ENCODE results near the gene SMIM45.

SMIM45 gene

DNA sequence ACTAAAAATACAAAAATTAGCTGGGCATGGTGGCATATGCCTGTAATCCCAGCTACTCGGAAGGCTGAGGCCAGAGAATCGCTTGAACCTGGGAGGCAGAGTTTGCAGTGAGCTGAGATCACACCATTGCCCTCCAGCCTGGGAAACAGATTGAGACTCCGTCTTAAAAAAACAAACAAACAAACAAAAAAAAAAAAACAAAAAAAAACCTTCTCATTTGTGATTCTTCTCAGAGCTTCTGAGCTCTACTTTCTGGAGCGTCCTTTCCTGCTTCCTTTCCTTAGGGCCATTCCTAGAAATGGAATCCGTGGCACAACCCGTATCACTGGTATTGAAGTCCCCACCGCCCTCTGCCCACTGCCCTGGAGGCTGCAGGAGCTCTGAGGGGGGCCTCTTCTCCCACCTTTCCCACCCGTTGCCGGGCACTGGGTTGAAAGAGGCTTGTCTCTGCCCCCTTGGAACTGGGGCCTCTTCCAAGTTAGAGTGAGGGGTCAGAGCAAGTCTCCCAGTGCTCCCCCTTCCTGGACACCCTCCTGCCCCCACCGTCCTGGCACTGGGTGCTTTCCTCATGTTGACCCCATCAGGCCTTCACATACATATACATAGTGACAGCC lies 35.1 kb upstream of the SMIM45 start:
- no peak for DNase-seq (ENCODE audit: low spot score)
- Mint-ChIP-seq H3K27me3 (ENCODE audit: low read depth) (peaks cover 84% of the 10 kb centered on the region), H3K27ac (no peak overlapping the region), H3K4me3 (no peak overlapping the region), H3K4me1 (peaks cover 28% of the 10 kb centered on the region), H3K36me3 (no peaks in the 10 kb centered on the region), H3K9me3 (no peaks in the 10 kb centered on the region)
- TF ChIP-seq GTF2I (CRISPR knock-in tag; conservative IDR thresholded peaks at IDR 0.05) = no peak
- CTCF ChIA-PET = interaction anchor here (0.6 to 2.5 kb wide), 4 partner anchors 9 to 220 kb away, joined by 4 to 19 read pairs (median 9); partner anchors contain the start of gene TNFRSF13C
- no peak for ATAC-seq
- POLR2A ChIA-PET = no interaction called here

DNA sequence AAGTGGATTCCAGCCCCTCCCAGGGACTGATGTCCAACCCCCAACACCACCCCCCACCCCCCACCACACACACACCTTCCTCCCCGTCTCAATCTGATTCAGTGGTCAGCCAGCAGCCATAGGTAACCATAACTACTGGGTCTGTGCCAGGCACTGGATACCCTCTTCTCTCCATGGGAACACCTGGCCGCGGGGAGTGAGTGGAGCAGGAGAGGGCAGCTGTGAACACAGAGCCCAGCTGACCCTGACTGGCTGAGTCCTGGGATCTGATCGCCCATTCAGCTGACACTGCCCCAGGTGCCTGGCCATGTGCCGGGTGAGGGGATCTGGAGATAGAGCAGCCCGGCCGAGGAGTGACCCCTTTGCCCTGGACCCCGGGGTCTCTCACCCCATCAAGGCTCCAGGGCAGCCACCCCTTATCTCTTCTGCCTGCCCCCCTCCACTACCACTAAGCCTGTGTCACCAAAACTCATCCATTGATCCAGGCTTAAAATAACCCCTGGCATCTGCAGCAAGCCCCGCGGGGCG lies 34.5 kb upstream of the SMIM45 start:
- no peak for DNase-seq (ENCODE audit: low spot score)
- Mint-ChIP-seq H3K36me3 (no peaks in the 10 kb centered on the region), H3K9me3 (no peaks in the 10 kb centered on the region), H3K27me3 (ENCODE audit: low read depth) (peaks cover 84% of the 10 kb centered on the region), H3K4me3 (no peak overlapping the region), H3K27ac (no peak overlapping the region), H3K4me1 (peaks cover 28% of the 10 kb centered on the region)
- no peak for ATAC-seq
- POLR2A ChIA-PET = no interaction called here
- CTCF ChIA-PET = interaction anchor here (1.0 to 2.5 kb wide), 3 partner anchors 8 to 220 kb away, joined by 4 to 19 read pairs (median 13); partner anchors contain the start of gene TNFRSF13C
- TF ChIP-seq, protein P1, sequence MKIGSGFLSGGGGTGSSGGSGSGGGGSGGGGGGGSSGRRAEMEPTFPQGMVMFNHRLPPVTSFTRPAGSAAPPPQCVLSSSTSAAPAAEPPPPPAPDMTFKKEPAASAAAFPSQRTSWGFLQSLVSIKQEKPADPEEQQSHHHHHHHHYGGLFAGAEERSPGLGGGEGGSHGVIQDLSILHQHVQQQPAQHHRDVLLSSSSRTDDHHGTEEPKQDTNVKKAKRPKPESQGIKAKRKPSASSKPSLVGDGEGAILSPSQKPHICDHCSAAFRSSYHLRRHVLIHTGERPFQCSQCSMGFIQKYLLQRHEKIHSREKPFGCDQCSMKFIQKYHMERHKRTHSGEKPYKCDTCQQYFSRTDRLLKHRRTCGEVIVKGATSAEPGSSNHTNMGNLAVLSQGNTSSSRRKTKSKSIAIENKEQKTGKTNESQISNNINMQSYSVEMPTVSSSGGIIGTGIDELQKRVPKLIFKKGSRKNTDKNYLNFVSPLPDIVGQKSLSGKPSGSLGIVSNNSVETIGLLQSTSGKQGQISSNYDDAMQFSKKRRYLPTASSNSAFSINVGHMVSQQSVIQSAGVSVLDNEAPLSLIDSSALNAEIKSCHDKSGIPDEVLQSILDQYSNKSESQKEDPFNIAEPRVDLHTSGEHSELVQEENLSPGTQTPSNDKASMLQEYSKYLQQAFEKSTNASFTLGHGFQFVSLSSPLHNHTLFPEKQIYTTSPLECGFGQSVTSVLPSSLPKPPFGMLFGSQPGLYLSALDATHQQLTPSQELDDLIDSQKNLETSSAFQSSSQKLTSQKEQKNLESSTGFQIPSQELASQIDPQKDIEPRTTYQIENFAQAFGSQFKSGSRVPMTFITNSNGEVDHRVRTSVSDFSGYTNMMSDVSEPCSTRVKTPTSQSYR (CRISPR knock-in tag; IDR thresholded peaks at IDR 0.05) = no peak
- TF ChIP-seq, protein P2, sequence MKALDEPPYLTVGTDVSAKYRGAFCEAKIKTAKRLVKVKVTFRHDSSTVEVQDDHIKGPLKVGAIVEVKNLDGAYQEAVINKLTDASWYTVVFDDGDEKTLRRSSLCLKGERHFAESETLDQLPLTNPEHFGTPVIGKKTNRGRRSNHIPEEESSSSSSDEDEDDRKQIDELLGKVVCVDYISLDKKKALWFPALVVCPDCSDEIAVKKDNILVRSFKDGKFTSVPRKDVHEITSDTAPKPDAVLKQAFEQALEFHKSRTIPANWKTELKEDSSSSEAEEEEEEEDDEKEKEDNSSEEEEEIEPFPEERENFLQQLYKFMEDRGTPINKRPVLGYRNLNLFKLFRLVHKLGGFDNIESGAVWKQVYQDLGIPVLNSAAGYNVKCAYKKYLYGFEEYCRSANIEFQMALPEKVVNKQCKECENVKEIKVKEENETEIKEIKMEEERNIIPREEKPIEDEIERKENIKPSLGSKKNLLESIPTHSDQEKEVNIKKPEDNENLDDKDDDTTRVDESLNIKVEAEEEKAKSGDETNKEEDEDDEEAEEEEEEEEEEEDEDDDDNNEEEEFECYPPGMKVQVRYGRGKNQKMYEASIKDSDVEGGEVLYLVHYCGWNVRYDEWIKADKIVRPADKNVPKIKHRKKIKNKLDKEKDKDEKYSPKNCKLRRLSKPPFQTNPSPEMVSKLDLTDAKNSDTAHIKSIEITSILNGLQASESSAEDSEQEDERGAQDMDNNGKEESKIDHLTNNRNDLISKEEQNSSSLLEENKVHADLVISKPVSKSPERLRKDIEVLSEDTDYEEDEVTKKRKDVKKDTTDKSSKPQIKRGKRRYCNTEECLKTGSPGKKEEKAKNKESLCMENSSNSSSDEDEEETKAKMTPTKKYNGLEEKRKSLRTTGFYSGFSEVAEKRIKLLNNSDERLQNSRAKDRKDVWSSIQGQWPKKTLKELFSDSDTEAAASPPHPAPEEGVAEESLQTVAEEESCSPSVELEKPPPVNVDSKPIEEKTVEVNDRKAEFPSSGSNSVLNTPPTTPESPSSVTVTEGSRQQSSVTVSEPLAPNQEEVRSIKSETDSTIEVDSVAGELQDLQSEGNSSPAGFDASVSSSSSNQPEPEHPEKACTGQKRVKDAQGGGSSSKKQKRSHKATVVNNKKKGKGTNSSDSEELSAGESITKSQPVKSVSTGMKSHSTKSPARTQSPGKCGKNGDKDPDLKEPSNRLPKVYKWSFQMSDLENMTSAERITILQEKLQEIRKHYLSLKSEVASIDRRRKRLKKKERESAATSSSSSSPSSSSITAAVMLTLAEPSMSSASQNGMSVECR (CRISPR knock-in tag; IDR thresholded peaks at IDR 0.05; ENCODE audit: borderline replicate concordance) = no peak
- no peak for TF ChIP-seq TEAD4 (CRISPR knock-in tag; IDR thresholded peaks at IDR 0.05)
- no peak for TF ChIP-seq SMAD4 (CRISPR knock-in tag; IDR thresholded peaks at IDR 0.05)
- TF ChIP-seq GABPB1 (CRISPR knock-in tag; IDR thresholded peaks at IDR 0.05) = no peak
- TF ChIP-seq TEAD1 (CRISPR knock-in tag; IDR thresholded peaks at IDR 0.05) = no peak
- TF ChIP-seq ZBTB21 (CRISPR knock-in tag; IDR thresholded peaks at IDR 0.05; ENCODE audit: borderline replicate concordance) = no peak

DNA sequence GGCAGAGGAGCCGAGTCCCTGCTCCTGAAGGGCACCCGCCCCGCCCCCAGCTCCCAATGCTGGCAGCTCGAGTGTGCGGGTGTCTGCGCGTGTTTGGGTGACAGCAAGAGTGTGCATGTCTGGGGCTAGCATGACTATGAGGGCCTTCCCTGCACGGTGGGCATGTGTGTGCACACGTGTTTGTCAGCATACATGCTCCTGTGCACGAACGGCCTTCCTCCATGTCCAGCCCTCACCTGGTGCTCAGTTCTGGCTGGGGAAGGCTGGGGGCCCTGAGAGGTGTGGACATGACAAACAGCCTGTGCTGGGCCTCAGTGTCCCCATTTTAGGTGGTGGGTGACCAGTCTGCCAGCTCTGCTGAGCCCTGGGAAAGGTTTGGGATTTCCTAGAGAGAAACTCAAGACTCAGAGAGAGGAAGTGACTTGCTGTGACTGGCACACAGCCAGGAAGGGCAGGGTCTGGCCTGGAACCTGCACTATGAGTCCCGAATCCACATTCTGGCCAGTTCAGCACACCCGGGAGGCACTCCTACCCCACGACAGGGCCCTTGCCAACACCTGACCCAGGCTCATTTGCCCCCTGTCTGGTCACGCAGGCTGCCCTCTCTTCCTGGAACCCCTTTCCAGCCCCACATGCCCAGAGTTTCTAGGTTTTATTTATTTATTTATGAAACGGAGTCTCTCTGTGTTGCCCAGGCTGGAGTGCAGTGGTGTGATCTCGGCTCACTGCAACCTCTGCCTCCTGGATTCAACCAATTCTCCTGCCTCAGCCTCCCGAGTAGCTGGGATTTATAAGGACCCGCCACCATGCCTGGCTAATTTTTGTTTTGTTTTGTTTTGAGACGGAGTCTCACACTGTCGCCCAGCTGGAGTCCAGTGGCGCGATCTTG lies 33.8 kb upstream of the SMIM45 start:
- POLR2A ChIA-PET = no interaction called here
- H3K4me3 Mint-ChIP-seq = peak overlapping the region; percentile 33
- no peaks in the 10 kb centered on the region for H3K36me3 Mint-ChIP-seq
- H3K27me3 Mint-ChIP-seq (ENCODE audit: low read depth) = peaks cover 83% of the 10 kb centered on the region
- H3K27ac Mint-ChIP-seq = no peak overlapping the region
- CTCF ChIA-PET = interaction anchor here (2.4 to 2.5 kb wide), 2 partner anchors 7 to 221 kb away, joined by 13 to 19 read pairs; partner anchors contain the start of gene TNFRSF13C
- H3K9me3 Mint-ChIP-seq = no peaks in the 10 kb centered on the region
- TF ChIP-seq ZNF423 (CRISPR knock-in tag; IDR thresholded peaks at IDR 0.05) (no peak), ZNF121 (CRISPR knock-in tag; IDR thresholded peaks at IDR 0.05) (0 out of 2 replicates have a peak, but pooled peaks have one; percentile 2), SOX15 (CRISPR knock-in tag; IDR thresholded peaks at IDR 0.05) (no peak), ZNF317 (CRISPR knock-in tag; IDR thresholded peaks at IDR 0.05; ENCODE audit: borderline replicate concordance, low read depth) (no peak)
- no peak for DNase-seq (ENCODE audit: low spot score)
- no peak for ATAC-seq
- H3K4me1 Mint-ChIP-seq = peaks cover 26% of the 10 kb centered on the region
